ENCODE measurements around the gene C5AR1.

C5AR1 gene

DNA sequence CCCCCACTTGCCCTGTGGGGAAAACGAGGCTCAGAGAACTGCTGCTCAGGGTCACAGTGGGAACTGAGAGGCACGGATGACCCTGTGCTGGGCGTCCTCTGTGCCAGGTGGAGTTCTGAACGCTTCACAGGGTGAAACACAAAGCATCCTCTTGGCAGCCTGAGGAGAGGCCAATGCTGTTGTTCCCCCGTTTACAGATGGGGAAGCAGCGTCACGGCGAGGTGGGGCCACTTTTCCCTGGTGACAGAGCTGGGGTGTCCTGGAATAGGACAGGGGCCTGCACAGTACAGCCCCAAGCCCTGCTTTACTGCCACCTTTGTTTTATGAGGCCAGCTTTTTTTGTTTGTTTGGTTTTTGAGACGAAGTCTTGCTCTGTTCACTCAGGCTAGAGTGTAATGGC lies 61.6 kb downstream of the C5AR1 start:
- no peak for DNase-seq
